Measurements from ENCODE around the gene PAM16. TPM values are rescaled to one million over a fixed set of nuclear protein-coding genes. Genes with fewer than 3 reads are reported as not detected.

PAM16 gene
- total RNA-seq, 1 experiment from 2014 or later, result 80.4 TPM

- Mint-ChIP-seq H3K27me3 (ENCODE audit: low read depth) (no peaks in the 10 kb centered on the region), H3K9me3 (no peaks in the 10 kb centered on the region), H3K4me1 (peaks cover 8 to 27% of the 10 kb centered on the region in 2 experiments), H3K4me3 (no peak overlapping the region), H3K36me3 (ENCODE audit: insufficient read depth in 1 of 3, low read depth in 3 of 3) (no peaks in the 10 kb centered on the region), H3K27ac (no peak overlapping the region)
- no peak for DNase-seq
- no peak overlapping the region for H2BK15ac ChIP-seq (ENCODE audit: low read depth, low read length)
- H2BK20ac ChIP-seq (ENCODE audit: low read depth, low read length, poor library complexity, severe bottlenecking), result no peak overlapping the region
- TF ChIP-seq, protein P1, sequence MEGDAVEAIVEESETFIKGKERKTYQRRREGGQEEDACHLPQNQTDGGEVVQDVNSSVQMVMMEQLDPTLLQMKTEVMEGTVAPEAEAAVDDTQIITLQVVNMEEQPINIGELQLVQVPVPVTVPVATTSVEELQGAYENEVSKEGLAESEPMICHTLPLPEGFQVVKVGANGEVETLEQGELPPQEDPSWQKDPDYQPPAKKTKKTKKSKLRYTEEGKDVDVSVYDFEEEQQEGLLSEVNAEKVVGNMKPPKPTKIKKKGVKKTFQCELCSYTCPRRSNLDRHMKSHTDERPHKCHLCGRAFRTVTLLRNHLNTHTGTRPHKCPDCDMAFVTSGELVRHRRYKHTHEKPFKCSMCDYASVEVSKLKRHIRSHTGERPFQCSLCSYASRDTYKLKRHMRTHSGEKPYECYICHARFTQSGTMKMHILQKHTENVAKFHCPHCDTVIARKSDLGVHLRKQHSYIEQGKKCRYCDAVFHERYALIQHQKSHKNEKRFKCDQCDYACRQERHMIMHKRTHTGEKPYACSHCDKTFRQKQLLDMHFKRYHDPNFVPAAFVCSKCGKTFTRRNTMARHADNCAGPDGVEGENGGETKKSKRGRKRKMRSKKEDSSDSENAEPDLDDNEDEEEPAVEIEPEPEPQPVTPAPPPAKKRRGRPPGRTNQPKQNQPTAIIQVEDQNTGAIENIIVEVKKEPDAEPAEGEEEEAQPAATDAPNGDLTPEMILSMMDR (conservative IDR thresholded peaks at IDR 0.05), result no peak
- H4K8ac ChIP-seq (replicated peaks; ENCODE audit: insufficient read length, low read depth, low read length), result no peak overlapping the region
- H3K9ac ChIP-seq (ENCODE audit: extremely low read depth, insufficient read length, low read length), result no peak overlapping the region
- no peak overlapping the region for H3K4ac ChIP-seq (ENCODE audit: low read depth, low read length)
- H4K5ac ChIP-seq (ENCODE audit: insufficient read length, low read depth, low read length), result no peak overlapping the region
- no peaks in the 10 kb centered on the region for H3K27me3 ChIP-seq (ENCODE audit: insufficient read depth, low read length)
- no peak overlapping the region for H3K56ac ChIP-seq (ENCODE audit: insufficient read length, low read depth, low read length)
- H2BK12ac ChIP-seq (ENCODE audit: insufficient read length, low read depth, low read length), result no peak overlapping the region
- H3T11ph ChIP-seq (ENCODE audit: low read length), result no peak overlapping the region
- H3K18ac ChIP-seq (ENCODE audit: insufficient read length, low read depth, low read length), result no peak overlapping the region
- peaks cover 4% of the 10 kb centered on the region for H3K23me2 ChIP-seq (ENCODE audit: insufficient read length, low read depth, low read length, poor library complexity, severe bottlenecking)
- no peak overlapping the region for H3K23ac ChIP-seq (ENCODE audit: insufficient read length, low read depth, low read length)
- peaks cover 3% of the 10 kb centered on the region for H4K20me1 ChIP-seq (ENCODE audit: control insufficient read depth, insufficient read depth, insufficient read length)
- no peaks in the 10 kb centered on the region for H3K9me3 ChIP-seq (ENCODE audit: control insufficient read depth, low read depth, low read length)
- H2BK5ac ChIP-seq (ENCODE audit: insufficient read length, low read length), result no peak overlapping the region
- H3K14ac ChIP-seq (ENCODE audit: insufficient read depth, low read length), result no peak overlapping the region
- no peak overlapping the region for H3K27ac ChIP-seq (ENCODE audit: insufficient read length, low read depth, low read length)
- no peak overlapping the region for H4K91ac ChIP-seq (ENCODE audit: insufficient read length, low read depth, low read length)
- H3K79me2 ChIP-seq (ENCODE audit: insufficient read depth, low read length), result peaks cover 3% of the 10 kb centered on the region; the same call in 1 of the 2 replicates
- H3K4me2 ChIP-seq (ENCODE audit: insufficient read depth, insufficient read length, low read length), result no peak overlapping the region
- no peak overlapping the region for H2AK5ac ChIP-seq (ENCODE audit: insufficient read length, low read length)
- H3K4me1 ChIP-seq (ENCODE audit: insufficient read depth, low read length), result peaks cover 3% of the 10 kb centered on the region; the same call in 1 of the 2 replicates
- no peak overlapping the region for H2AFZ ChIP-seq (ENCODE audit: low read length)
- H2BK120ac ChIP-seq (ENCODE audit: low read depth, low read length, poor library complexity, severe bottlenecking), result no peak overlapping the region
- H3K79me1 ChIP-seq (ENCODE audit: insufficient read depth, low read depth, low read length, poor library complexity, severe bottlenecking), result no peaks in the 10 kb centered on the region
- WGBS (ENCODE audit: extremely low coverage, insufficient read length, low lambda C conversion rate), result no CpG with 5 or more reads among the region's 21 CpGs
These were observed 27.9 kb downstream of the PAM16 start for GRCh38 chr16:4323071-4323844.
